Measurements from ENCODE around the gene RRP12.

GRCh38 chr10:97334370-97335175 lies 66.6 kb downstream of the RRP12 start, which contains the start of gene FRAT2:
- TF ChIP-seq, protein P1, sequence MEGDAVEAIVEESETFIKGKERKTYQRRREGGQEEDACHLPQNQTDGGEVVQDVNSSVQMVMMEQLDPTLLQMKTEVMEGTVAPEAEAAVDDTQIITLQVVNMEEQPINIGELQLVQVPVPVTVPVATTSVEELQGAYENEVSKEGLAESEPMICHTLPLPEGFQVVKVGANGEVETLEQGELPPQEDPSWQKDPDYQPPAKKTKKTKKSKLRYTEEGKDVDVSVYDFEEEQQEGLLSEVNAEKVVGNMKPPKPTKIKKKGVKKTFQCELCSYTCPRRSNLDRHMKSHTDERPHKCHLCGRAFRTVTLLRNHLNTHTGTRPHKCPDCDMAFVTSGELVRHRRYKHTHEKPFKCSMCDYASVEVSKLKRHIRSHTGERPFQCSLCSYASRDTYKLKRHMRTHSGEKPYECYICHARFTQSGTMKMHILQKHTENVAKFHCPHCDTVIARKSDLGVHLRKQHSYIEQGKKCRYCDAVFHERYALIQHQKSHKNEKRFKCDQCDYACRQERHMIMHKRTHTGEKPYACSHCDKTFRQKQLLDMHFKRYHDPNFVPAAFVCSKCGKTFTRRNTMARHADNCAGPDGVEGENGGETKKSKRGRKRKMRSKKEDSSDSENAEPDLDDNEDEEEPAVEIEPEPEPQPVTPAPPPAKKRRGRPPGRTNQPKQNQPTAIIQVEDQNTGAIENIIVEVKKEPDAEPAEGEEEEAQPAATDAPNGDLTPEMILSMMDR (conservative IDR thresholded peaks at IDR 0.05; ENCODE audit: low read length), result no peak
- TF ChIP-seq EZH2phosphoT487 (IDR thresholded peaks at IDR 0.05; ENCODE audit: borderline replicate concordance), result no peak
